NT2/D1 (cell line): Measurements from ENCODE around the gene ACBD5.

Experiments
- DNase-seq: peaks from one replicate; pipeline ENCODE4 v3.0.0-alpha.2; 2011; ENCODE audit warnings: low read depth, low spot score
- H3K27me3 ChIP-seq: 2 replicates; pipeline ENCODE4 v1.6.0; 2011; ENCODE audit warnings: mild to moderate bottlenecking; ENCODE audit not compliant: insufficient read length, insufficient read depth
- H3K36me3 ChIP-seq: 2 replicates; pipeline ENCODE4 v1.6.1; 2011; ENCODE audit warnings: mild to moderate bottlenecking, low read length, mixed read lengths; ENCODE audit not compliant: insufficient read depth, insufficient read length
- H3K4me1 ChIP-seq: 2 replicates; pipeline ENCODE4 v1.5.1; 2011; ENCODE audit not compliant: insufficient read depth, insufficient read length
- H3K4me3 ChIP-seq: 2 replicates; pipeline ENCODE4 v1.5.1; 2011; ENCODE audit warnings: low read depth; ENCODE audit not compliant: insufficient read length
- H3K9ac ChIP-seq: 2 replicates; pipeline ENCODE4 v1.6.0; 2011; ENCODE audit warnings: low read depth; ENCODE audit not compliant: insufficient read length
- H3K9me3 ChIP-seq: 2 replicates; pipeline ENCODE4 v1.5.1; 2011; ENCODE audit warnings: mild to moderate bottlenecking, low read length; ENCODE audit not compliant: insufficient read depth
- SUZ12 ChIP-seq: IDR thresholded peaks from 2 replicates; pipeline ENCODE4 v1.6.1; 2011; ENCODE audit not compliant: insufficient read length, insufficient read depth; ENCODE audit errors: extremely low read depth
- YY1 ChIP-seq: IDR thresholded peaks from 2 replicates; pipeline ENCODE4 v1.6.1; 2011; ENCODE audit not compliant: insufficient read length, insufficient read depth
- ZNF274 ChIP-seq: IDR thresholded peaks from 2 replicates; pipeline ENCODE4 v1.6.1; 2011; ENCODE audit warnings: mild to moderate bottlenecking, low read depth, low read length

Gene ACBD5

DNA sequence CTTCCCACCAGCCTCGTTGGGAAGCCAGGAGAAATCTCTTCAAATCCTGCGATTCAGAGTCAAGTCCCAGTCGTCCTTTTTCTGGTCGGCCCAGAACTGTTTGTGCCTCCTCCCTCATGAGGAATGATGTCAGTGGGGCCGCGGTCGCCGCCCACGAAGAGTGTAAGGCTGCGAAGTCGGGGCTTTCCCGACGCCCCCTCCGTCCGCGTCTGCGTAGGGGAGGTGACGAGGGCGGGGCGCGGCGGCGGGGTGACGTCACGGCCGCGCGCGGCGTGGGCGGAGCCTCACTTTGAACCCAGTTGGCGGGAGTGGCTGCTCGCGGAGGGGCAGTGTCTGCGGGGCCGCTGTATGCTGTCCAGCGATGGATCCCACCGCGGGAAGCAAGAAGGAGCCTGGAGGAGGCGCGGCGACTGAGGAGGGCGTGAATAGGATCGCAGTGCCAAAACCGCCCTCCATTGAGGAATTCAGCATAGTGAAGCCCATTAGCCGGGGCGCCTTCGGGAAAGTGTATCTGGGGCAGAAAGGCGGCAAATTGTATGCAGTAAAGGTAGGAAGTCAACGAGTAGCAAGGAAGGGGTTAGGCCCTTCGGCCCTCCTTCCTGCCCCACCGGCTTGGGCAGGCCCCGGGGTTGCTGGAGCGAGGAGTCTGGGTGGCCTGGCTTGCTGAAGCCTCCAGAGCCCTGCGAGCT lies 85.4 kb downstream of the ACBD5 start, which contains the start of gene MASTL:
TSS of gene MASTL (plus strand) at position 287 of the 689 bp plus-strand sequence. CDS start at position 362, 75 bp downstream.
- TF ChIP-seq ZNF274, result no peak
- no peak for TF ChIP-seq SUZ12
- TF ChIP-seq YY1, result no peak
- Histone ChIP-seq H3K27me3 (no peaks in the 10 kb centered on the region), H3K4me1 (no peaks in the 10 kb centered on the region)

GRCh38 chr10:27153845-27154193 lies 86.8 kb downstream of the ACBD5 start:
- Histone ChIP-seq H3K9ac (peak overlapping the region; percentile 94), H3K27me3 (no peaks in the 10 kb centered on the region), H3K36me3 (peaks cover 35% of the 10 kb centered on the region), H3K4me1 (no peaks in the 10 kb centered on the region), H3K4me3 (peak overlapping the region; percentile 86), H3K9me3 (no peaks in the 10 kb centered on the region)
- no peak for DNase-seq
- no peak for TF ChIP-seq YY1
- no peak for TF ChIP-seq SUZ12
- TF ChIP-seq ZNF274, result no peak

More for the DNA sequence above, 85.4 kb downstream of the ACBD5 start, which contains the start of gene MASTL:
- Histone ChIP-seq H3K9me3 (no peaks in the 10 kb centered on the region), H3K36me3 (peaks cover 39% of the 10 kb centered on the region), H3K4me3 (peak within 1 kb of the TSS; percentile 86), H3K9ac (peak within 1 kb of the TSS; percentile 94)
- peak; percentile 77 for DNase-seq

GRCh38 chr10:27153329-27153728 lies 87.3 kb downstream of the ACBD5 start:
- DNase-seq, result no peak
- Histone ChIP-seq H3K9ac (peak overlapping the region; percentile 94), H3K4me1 (no peaks in the 10 kb centered on the region), H3K4me3 (peak overlapping the region; percentile 86), H3K36me3 (peaks cover 35% of the 10 kb centered on the region), H3K9me3 (no peaks in the 10 kb centered on the region), H3K27me3 (no peaks in the 10 kb centered on the region)
- TF ChIP-seq SUZ12, result no peak
- no peak for TF ChIP-seq YY1
- TF ChIP-seq ZNF274, result no peak

DNA sequence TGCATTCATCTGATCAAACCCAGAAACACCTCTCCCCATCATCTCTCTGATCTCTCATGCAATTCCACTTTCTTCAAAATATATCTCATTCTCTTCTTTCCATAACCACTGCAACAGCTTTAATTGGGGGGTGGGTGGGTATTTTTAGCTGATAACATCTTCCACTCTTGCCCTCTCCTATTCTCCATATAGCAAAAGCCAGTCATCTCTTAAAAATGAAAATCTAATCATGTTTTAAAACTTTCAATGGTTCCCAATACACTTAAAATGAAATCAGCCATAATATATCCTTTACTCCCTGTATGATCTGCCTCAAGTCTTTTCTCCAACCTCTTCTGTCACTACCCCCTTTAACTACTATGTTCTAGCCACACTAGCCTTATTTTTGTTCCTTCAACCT lies 87.9 kb downstream of the ACBD5 start:
- H3K4me3 ChIP-seq, result peak overlapping the region; percentile 86
- no peaks in the 10 kb centered on the region for H3K4me1 ChIP-seq
- no peak for TF ChIP-seq SUZ12
- no peak for TF ChIP-seq ZNF274
- TF ChIP-seq YY1, result no peak
- no peak for DNase-seq
- H3K9me3 ChIP-seq, result no peaks in the 10 kb centered on the region
- no peaks in the 10 kb centered on the region for H3K27me3 ChIP-seq
- H3K9ac ChIP-seq, result peak overlapping the region; percentile 94
- peaks cover 36% of the 10 kb centered on the region for H3K36me3 ChIP-seq

GRCh38 chr10:27150261-27150660 lies 90.3 kb downstream of the ACBD5 start:
- TF ChIP-seq ZNF274 (no peak), YY1 (no peak), SUZ12 (no peak)
- no peak overlapping the region for H3K4me3 ChIP-seq
- no peak overlapping the region for H3K9ac ChIP-seq
- H3K36me3 ChIP-seq, result peaks cover 54% of the 10 kb centered on the region
- H3K4me1 ChIP-seq, result peaks cover 2% of the 10 kb centered on the region
- H3K27me3 ChIP-seq, result no peaks in the 10 kb centered on the region
- DNase-seq, result no peak
- no peaks in the 10 kb centered on the region for H3K9me3 ChIP-seq

DNA sequence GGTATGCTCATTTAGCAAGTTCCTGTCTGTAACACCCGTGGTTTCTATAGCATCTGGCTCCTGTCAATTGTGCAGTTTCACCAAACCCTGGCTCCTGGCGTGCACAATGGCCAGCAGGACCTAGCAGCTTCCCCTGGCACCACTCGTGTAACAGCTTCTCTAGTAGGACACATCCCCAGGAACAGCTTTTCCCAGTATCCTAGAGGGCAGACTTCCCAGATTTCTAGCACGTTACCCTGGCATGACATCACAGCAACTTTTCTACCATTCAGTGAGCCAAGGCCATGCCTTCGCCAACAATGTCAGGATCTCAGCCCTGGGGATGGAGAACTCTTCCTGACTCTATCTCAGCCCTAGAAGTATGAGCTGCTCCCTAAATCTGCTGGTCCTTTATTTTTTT lies 92.9 kb downstream of the ACBD5 start:
- Histone ChIP-seq H3K27me3 (no peaks in the 10 kb centered on the region), H3K9ac (no peak overlapping the region), H3K9me3 (no peaks in the 10 kb centered on the region), H3K36me3 (peaks cover 69% of the 10 kb centered on the region), H3K4me1 (peaks cover 2% of the 10 kb centered on the region), H3K4me3 (no peak overlapping the region)
- no peak for DNase-seq
- TF ChIP-seq YY1 (no peak), ZNF274 (no peak), SUZ12 (no peak)

- Histone ChIP-seq H3K4me1 (peaks cover 2% of the 10 kb centered on the region), H3K4me3 (no peak overlapping the region), H3K9me3 (no peaks in the 10 kb centered on the region), H3K9ac (no peak overlapping the region), H3K36me3 (peaks cover 80% of the 10 kb centered on the region), H3K27me3 (no peaks in the 10 kb centered on the region)
- TF ChIP-seq YY1, result no peak
- no peak for TF ChIP-seq SUZ12
- no peak for TF ChIP-seq ZNF274
- DNase-seq, result peak; percentile 51
Measured at GRCh38 chr10:27145937-27146336, 94.7 kb downstream of the ACBD5 start.
